ENCODE measurements around the gene KLK11. TPM values are rescaled to one million over a fixed set of nuclear protein-coding genes. Genes with fewer than 3 reads are reported as not detected.
"Not testable (repeated sequence)": the region's sequence is repeated elsewhere in the genome, so short reads cannot be mapped to it uniquely, and the experiment has no call there.

The KLK11 gene
- polyA plus RNA-seq, 4 donors: 0.40 to 1.1 (median 0.46) TPM

DNA sequence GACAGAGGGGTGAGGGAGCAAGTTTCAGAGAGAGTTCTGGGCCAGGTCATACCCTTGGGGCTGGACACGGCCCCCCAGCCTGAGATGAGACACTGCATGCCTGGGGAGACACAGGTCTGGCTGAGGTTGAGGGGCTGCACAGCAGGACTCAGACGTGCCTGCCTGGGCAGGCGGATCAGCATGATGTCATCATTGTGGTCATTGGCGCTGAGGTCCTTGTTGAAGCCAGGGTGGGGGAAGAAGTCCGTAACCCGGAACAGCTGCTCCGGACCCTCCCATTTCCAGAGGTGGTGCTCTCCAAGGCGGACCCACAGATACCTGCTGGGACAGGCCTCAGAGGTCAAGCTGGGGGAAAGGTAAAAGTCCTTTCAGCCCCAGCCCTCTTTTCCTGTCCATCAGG, 20.0 kb downstream of the KLK11 start:
- DNase-seq (ENCODE audit: low read depth in 4 of 4, low spot score in 3 of 4): no peak

DNA sequence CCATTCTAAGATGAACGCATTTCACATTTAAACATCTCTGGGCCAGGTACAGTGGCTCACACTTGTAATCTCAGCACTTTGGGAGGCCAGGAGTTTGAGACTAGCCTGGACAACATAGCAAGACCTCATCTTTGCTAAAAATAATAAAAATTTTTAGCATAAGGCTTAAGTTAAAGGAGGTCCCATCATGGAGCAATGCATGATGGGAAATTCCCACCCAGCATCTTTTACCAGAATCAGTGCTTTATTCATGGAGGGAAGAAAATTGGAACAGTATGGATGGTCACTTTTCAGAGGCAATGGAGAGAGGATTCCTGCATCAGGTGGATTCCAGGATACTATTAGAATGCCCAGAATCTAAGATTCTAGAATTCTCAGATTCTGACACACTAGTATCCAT, 21.2 kb downstream of the KLK11 start:
- no peak for DNase-seq (ENCODE audit: low read depth in 4 of 4, low spot score in 3 of 4)

DNA sequence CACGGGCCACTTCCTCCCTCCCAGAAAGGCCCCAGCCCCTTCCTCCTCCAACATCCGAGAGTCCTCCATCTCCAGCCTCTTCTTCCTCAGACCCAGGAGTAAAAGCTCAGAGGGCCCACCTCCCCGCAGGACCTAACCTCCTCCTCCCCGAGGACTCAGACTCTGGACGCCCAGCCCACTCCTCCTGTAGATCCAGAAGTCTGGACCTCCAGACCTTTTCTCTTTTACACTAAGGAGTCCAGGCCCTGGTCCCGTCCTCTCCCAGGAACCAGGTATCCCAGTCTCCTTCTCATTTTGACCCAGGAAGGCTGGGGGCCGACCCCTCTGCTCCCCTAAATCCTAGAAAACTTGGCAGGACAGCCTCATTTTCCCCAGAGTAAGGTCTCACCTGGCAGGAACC, 23.1 kb downstream of the KLK11 start:
- no peak for DNase-seq (ENCODE audit: low read depth in 4 of 4, low spot score in 3 of 4)

DNA sequence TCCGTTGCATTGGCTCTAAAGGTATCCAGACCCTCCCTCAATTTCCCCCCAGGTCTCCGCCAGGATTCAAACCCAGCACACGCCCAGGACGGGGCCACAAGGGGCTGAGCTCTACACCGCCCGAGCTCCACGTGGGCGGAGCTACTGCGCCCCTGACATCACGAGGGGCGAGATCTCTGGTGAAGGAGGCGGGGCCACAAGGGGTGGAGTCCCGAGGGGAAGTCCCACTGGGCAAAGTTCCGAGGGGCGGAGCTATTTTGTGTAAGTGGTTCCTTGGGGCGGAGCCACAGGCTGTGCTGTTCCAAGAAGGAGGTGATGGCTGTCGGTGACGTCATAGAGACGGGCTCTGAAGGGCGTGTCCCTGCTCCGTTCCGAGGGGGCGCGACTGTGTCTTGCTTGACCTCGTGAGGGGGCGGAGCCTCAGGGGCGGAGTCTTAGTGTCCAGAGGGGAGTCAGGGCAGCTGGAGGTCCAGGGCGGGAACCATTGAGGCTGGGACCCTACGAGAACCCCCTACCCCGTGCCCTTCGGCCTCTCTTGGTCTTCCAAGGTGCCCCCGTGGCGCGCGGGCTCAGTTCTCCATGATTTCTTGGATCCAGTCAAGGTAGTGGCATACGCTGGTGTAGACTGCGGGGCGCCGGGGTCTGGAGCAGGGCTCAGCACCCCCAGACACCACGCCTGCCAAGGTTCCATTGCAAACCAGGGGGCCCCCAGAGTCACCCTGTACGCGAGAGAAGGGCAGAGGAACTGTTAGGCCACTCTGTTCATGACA, 23.7 kb downstream of the KLK11 start:
- no peak for DNase-seq (ENCODE audit: low read depth in 4 of 4, low spot score in 3 of 4)

DNA sequence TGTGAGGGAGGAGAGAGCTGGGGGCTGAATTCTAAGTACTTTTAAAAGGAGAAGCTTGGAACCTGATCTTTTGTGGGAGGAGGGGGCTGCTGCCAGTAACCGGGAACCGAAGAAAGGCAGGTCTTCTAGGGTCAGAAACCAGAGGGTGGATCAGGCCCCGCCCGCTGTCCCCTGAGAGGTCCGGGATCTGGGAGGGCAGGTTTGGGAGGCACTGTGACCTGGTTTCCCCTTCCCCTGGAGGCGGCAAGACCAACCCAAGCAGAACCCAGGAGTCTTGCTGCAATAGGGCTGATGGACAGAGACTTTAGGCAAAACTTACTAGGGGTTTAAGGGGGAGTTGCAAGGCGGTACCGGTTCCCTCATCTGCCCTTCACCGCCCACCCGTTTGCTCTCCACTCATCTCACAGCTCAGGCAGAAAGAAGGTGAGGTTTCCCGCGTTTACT, 24.3 kb downstream of the KLK11 start:
- DNase-seq (ENCODE audit: low read depth in 4 of 4, low spot score in 3 of 4): no peak

DNA sequence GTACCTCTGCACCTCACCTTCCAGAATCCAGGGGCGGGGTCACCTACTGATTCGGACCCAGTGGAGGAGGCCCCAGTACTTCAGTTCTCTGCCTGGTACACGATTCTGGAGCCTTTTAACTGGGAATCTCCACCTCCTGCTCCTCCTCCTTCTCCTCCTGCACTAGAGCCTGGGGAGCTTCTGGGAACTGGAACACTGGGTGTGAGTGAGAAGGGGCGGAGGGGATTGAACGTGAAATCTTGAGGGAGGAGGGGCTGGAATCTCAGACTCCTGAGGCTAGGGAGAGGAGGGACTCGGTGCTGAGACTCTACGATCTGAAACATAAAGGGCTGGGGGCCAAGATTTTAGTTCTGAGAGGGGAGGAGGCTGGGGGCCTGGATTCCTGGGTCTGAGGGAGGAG, 24.9 kb downstream of the KLK11 start, which contains the start of gene KLK8:
TSS of gene KLK8 (minus strand) at position 90 of the 400 bp plus-strand sequence. CDS start 437 bp downstream, outside the sequence.
- no peak for DNase-seq (ENCODE audit: low read depth in 4 of 4, low spot score in 3 of 4)

DNA sequence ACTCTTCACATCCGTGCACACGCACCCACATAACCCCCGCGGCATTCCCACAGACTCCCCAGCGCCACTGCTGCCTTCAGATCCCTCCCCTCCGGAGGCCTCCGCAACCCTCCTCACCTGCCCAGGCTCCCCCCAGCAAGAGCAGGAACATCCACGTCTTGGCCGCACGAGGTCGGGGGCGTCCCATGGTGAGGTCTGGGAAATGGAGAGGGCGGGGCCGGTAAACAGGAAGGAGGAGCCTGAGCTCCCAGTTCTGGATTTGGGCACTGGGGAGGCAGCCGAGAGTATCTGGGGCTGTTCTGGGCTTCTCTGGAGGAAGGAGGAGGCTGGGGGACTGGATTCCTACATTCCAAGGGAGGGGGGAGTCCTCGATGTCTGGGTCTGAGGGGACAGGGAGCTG, 25.4 kb downstream of the KLK11 start:
- DNase-seq (ENCODE audit: low read depth in 4 of 4, low spot score in 3 of 4): no peak

DNA sequence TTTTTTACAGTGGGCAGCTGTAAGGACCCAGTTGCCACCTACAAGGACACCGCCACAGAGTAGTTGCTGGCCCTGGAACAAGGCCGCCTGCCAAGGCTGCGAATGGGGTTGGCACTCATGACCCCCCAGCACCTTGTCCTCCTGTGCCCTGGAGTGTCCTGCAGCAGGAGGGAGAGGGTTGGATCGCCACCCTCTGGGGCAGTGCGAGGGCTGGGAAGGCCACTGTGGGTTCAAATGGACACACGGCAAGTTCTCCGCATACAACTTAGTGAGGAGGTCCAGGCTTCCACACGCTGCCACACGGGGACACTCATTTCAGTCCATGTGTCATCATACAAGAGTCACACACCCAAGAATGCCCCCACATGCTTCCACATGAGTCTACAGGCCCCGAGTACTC, 26.0 kb downstream of the KLK11 start:
- no peak for DNase-seq (ENCODE audit: low read depth in 4 of 4, low spot score in 3 of 4)

DNA sequence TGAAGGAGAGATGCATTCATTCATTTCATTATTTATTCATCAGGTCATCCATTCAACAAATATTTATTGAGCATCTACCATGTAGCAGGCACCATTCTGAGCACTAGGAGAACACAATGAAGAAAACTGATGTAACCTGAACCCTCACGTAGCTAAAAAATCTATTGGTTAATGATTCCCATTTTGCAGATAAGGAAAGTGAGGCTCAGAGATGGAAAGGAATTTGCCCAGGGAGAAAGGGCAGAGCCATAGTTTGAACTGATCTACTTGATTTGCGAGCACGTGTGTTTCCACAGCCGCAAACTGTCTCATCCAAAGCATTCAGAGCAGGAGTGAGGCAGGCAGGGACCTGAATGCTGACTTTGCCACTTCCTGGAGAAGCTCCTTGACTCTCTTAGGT, 27.7 kb downstream of the KLK11 start:
- DNase-seq (ENCODE audit: low read depth in 4 of 4, low spot score in 3 of 4): no peak

DNA sequence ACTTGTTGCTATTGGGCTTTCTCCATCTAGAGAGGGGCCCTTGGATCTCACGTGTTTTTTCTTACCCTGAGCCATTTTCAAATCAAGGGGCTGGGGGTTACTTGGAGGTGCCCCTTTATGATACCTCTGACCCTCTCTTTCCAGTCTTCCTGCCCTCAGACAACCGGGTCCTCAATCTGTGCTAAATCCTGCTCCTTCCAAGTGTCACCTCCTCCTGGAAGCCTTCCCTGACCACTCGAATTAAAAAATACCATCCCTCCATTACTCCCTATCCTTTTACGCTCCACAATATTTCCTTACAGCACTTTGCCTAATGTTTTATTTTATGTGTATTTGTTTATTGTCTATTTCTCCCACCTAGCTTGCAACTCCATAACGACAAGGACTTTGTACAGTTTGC, 28.4 kb downstream of the KLK11 start:
- DNase-seq (ENCODE audit: low read depth in 4 of 4, low spot score in 3 of 4): no peak

DNA sequence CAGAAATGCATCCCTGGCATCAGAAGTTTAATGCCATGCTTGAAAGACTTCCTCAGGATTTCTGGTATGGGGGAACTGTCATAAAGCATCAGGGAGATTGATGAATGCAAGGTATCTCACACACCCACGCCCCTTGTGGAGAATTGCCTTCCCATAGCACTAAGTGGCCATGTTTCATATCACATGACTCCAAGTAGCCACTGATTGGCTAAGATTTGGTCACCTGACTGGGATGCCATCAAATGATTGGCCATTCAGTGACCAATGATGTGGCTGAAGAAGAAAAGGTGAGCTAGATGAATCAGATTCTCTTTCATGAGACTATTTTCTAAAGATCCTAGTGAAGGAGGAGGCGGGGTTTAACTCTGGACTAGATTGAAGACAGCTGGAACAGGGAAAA, 32.3 kb downstream of the KLK11 start:
- no peak for DNase-seq (ENCODE audit: low read depth in 4 of 4, low spot score in 3 of 4)

DNA sequence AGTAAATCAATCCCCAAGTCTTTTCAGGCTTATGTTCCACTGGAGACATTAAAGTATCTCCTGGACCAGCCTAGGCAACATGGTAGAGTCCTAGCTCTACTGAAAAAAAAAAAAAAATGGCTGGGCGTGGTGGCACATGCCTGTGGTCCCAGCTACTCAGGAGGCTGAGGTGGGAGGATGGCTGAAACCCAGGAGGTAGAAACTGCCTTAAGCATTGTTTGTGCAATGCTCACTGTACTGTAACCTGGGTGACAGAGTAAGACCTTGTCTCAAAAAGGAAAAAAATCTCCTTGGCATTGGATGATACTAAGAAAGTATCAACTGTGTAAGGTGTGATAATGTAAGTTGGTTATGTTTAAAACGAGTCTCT, 33.8 kb downstream of the KLK11 start:
- no peak for DNase-seq (ENCODE audit: low read depth in 4 of 4, low spot score in 3 of 4)

DNA sequence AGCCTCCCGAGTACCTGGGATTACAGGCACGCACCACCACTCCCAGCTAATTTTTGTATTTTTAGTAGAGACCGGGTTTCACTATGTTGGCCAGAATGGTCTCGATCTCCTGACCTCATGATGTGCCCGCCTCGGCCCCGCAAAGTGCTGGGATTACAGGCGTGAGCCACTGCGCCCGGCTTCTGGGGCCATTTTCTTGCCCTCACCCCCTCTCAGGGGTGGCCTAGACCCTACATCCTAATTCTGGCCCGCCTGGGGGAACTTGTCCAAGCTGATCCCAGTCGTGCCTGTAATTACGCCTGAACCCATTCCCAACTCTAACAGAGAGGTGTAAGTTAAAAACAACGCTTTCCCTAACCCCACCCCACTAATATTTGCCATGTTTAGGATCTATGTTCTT, 42.0 kb downstream of the KLK11 start:
- DNase-seq (ENCODE audit: low read depth in 4 of 4, low spot score in 3 of 4): not testable (repeated sequence)

DNA sequence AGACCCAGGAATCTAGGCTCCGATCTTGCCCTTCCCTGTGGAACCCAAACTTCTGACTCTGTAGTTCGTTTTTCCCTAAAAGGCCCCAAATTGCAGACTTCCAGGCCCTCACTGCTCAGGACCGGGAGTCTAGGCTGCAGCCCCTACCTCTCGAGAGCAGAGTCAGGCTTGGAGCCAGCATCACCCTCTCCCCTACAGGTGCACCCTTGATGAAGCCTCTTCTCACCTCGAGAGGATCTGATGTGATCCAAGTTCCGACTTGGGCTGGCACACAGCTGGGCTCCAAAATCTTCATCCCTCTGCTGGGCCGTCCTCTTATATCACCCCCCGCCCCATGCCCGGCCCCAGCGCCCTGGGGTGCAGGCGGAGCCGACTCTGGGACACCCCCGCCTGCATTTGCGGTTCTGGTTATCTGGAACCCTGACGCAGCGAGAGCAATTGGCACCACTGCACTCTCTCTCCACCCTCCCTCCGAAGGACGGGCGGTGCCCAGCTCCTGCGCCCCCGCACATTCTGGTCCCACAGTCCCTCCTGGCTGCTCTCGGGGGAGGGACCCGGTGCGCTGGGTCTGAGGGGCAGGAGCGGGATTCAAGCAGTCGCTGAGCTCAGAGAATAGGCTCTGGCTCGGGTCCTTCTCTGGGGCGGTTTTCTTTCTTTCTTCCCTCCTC, 42.7 kb downstream of the KLK11 start, which contains the start of gene KLK7:
TSS of gene KLK7 (minus strand) at position 293 of the 668 bp plus-strand sequence. CDS start 1,518 bp downstream, outside the sequence.
- no peak for DNase-seq (ENCODE audit: low read depth in 4 of 4, low spot score in 3 of 4)

DNA sequence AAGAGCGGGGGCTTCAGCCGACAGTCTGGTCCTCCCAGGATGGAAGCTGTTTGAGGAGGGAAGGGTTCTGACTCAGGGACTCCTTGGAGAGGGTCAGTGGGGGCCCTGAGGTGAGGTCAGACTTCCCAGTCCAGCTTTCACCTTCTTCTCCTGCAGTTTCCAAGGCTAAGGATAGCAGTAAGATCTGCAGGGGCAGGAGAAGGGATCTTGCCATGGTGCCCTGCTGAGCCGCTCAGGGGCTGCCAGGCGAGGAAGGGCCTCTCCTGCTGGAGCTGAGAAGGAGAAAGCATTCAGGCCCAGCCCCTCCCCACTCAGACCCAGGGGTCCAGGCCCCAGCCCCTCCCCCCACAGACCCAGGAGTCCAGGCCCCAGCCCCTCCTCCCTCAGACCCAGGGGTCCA, 44.2 kb downstream of the KLK11 start:
- no peak for DNase-seq (ENCODE audit: low read depth in 4 of 4, low spot score in 3 of 4)

DNA sequence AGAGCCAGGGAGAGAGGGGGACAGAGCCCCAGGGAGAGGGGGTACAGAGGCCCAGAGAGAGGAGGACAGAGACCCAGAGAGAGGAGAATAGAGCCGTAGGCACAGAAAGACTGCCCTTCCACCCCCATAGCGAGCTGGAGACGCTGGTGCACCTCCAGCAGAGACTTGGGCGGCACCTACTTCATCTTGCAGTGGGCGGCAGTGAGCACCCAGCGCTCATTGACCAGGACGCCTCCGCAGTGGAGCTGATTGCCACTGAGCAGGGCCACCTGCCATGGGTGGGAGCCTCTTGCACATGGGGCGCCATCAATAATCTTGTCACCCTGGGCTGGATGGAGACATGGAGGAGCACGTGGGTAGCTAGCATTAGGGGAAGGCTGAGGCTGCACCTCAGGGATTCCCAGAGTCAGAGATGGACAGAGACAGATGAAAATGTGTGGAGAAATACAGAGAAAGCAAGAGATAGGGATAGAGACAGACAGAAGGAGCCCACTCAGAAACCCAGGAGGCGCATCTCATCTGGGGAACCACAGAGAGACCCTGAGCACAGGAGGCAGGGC, 44.7 kb downstream of the KLK11 start:
- DNase-seq (ENCODE audit: low read depth in 4 of 4, low spot score in 3 of 4): no peak

DNA sequence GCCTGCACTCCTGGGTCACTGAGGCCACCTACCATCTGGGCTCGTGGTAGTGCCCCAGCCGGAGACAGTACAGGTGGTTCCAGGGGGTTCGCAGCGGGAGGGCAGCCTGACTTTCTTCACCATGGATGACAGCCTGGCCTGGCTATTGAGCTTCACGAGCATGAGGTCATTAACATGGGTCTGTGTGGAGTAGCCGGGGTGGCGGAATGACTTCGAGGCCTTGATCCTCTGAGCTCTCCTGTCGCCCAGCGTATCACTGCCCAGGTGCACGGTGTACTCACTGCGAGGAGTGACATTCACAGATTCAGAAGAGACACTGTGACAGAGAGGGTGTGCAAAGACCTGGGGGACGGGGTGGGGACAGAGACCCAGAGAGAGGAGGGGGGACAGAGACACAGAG, 46.2 kb downstream of the KLK11 start:
- DNase-seq (ENCODE audit: low read depth in 4 of 4, low spot score in 3 of 4): no peak

DNA sequence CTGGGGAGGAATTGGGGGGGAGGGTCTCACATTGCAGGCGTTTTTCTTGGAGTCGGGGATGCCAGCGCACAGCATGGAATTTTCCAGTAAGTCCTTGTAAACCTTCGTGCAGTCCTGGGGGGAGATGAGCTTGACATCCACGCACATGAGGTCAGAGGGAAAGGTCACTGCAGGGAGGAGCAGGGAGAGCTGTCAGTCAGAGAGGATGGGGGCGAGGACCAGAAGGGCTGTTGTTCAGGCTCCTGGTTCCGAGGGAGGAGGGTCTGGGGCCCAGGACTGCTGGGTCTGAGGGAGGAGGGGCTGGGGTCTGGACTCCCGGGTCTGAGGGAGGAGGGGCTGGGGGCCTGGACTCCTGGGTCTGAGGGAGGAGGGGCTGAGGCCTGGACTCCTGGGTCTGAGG, 46.7 kb downstream of the KLK11 start:
- DNase-seq (ENCODE audit: low read depth in 4 of 4, low spot score in 3 of 4): no peak

DNA sequence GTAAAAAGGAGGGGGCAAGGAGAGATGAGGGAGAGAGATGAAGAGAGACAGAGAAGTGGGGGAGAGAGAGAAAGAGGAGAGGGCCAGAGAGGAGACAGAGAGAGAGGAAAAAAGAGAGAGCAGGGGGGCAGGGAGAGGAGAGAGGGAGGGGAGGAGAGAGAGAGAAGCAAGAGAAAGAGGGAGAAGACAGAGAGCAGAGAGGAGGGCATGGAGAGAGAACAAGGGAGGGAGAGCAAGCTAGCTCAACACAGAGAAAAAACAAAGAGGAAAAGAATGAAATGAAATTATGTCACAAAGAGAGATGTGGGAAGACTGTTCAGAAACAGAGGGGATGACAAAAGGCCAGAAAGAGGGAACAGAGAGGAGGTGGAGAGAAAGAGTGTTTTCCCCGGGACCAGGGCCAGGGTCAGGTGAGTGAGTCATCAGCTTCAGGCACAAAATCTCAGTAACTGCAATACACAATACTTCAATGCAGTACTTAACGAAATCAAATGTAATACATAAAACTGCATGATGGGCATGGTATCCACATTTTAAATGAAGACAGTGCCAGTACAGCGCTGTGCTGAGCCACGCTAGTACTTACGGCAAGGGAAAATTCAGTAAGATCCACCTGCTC, 47.5 kb downstream of the KLK11 start:
- no peak for DNase-seq (ENCODE audit: low read depth in 4 of 4, low spot score in 3 of 4)

DNA sequence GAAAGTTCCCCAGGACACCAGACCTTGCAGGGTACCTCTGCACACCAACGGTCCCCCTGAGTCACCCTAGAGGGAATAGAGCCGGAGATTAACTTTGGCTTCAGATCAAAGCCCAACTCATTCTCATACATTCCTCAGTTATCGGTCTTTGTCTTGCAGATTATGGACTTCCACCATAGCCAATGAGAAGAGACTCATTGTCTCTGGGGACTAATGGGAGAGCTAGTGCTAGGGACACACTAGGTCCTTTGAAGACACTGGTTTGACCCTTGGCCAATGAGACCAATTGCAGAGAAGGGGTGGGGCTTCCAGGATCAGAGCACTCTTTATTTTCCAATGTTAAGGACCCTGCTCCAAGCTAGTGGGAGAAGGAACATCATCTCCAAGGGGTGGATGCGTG, 48.8 kb downstream of the KLK11 start:
- no peak for DNase-seq (ENCODE audit: low read depth in 4 of 4, low spot score in 3 of 4)

DNA sequence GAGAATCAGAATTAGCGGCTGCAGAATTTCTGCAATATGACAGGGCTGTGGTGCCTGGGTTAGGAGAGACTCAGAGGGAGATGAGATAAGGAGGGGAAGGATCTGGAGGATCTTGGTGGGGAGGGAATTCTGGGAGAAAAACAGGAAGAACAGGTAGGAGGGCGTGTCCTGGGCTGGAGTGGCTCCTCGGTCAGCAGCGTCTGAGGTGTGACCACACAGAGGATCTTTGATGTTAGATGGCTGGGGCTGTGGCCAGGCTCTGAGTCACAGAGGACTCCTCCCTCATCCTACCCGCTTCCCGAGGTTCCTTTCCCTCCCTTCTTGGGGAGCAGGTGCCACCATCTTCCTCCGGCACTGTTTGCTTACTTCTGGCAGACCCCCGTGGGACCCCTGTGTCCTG, 50.6 kb downstream of the KLK11 start:
- no peak for DNase-seq (ENCODE audit: low read depth in 4 of 4, low spot score in 3 of 4)

Data from left renal pelvis (tissue), 4 donors.